GM21619 (cell line): Measurements from ENCODE around the gene MYH6.
"Not testable (repeated sequence)": the region's sequence is repeated elsewhere in the genome, so short reads cannot be mapped to it uniquely, and the experiment has no call there.

Source experiments
- ATAC-seq: cut with Tn5 transposase; IDR thresholded peaks from one replicate; pipeline ENCODE4 v1.9.1; 2021; ENCODE audit not compliant: unreplicated experiment

MYH6 gene

DNA sequence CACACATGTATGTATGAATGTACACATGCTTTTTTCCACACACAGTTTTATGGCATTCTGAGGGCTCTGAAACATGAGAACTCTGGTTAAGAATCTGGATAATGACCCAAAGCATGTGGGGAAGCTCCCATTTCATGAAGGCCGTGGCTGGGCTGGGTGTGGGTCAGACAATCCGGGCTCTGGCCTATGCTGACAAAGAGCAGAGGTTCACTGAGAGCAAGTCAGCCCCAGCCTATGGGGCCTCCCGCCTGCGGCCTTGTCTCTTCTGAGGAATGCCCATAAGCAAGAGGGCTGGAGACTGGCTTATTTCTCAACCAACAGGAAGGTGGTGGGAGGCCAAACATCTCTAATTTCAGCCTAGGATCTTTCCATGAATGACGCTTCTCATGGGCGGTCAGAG lies 8.5 kb downstream of the MYH6 start:
- ATAC-seq, result no peak

DNA sequence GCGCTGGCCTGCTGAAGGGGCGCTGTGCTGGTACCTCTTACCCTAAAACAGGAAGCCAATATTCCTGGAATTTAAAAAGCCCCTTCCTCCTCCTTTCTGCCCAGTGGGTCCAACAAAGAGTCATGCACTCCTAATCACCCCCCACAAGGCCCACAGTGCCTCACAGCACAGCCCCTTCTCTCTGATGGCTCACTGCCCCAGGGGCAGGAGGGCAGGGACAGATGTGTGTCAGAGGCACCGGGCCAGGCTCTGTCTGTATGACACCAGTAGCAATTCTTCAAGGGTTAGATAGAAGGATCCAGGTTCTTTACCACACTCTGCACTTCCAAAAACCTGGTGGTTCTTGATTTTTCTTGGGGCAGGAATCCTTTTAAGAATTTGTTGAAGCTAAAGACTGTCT lies 8.9 kb downstream of the MYH6 start:
- ATAC-seq, result no peak

DNA sequence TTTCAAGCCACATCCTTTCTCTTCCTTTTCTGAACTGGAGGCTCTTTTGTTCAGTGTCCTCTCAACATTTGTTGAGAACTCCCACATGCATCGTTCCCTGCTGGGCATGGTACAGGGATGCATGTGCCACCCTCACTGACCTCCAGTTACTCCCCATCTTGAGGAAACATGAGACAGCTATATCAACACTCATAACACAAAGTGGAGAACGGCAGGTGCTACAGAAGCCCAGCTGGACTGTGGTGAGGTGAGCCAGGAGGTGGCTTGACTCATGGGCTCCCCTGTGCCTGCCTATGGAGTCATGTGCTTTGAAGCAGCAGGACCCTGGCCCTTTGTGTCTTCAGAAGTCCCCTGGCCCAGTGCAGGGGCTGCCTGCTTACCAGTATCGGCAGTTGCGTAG lies 9.7 kb downstream of the MYH6 start:
- ATAC-seq, result no peak

DNA sequence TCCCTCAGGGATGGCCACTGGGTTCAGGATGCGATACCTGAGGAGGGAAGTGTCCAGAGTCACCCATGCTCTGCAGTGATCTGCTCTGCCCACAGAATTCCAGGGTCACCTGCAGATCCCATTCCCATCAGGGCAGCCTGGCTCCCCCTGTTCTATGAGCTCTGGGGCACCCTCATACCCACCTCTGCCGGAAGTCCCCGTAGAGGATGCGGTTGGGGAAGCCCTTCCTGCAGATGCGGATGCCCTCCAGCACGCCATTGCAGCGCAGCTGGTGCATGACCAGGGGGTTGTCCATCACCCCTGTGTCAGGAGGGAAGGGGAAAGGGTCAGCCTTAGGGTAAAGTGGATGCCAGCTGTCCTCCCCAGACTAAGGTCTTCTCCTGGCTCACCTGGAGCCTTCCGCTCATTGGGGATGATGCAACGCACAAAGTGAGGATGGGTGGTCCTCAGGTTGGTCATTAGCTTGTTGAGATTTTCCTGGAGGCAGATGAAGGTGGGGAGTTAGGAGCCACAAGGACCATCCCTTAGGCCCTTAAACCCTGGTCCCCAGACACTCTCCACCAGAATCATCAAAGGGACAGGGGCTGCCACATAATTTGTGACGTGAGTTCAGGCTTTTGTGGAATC lies 11.2 kb downstream of the MYH6 start:
- ATAC-seq, result no peak

DNA sequence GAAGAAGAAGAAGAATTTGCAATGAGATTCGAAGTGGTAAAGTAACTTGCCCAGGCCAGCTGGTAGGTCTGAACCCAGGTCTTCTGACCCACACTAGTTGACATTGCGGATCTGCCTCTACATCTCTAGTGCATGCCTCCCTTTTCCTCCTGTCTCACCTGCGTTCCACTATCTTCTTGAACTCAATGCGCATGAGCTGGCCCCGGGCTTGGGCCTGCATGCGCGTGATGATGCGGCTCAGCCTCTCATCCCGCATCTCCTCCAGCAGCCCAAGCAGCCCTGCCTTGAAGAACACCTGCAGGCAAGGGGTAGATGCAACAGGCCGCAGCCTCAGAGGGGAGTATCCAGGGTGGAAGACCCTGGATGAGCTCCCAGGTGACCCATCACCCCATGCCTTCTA lies 11.9 kb downstream of the MYH6 start:
- ATAC-seq, result no peak

DNA sequence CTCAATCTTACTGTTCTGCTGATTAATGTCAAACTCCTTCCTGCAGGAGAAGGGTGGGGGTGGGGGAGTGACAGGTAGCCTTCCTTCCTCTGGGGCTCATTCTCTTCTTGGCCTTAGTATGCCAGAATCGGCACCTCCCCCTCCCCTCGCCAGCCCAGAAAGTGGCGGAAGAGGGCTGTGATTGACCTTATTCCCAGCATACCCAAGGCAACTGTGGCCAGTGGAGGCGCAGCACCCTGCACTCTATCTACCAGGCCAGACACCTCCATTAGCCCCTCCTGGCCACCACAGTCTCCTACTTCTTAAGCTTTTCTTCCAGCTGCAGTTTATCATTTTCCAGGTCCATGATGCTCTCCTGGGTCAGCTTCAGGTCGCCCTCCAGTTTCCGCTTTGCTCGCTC lies 15.5 kb downstream of the MYH6 start:
- no peak for ATAC-seq

DNA sequence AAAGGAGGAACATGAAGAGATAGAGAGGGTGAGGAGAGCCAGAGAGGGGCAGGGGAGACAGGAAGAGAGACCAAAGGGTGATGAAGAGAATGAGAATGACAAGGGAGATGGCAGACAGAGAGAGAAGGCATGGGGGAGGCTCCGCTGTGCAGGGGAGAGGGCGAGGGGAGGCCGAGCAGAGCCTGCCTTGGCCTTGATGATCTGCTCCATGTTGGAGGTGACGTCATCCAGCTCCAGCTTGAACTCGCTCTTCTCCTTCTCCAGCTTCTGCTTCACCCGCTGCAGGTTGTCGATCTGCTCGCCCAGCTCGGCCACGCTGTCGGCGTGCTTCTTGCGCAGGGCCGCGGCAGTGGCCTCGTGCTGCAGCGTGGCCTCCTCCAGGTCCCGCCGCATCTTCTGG lies 18.2 kb downstream of the MYH6 start:
- not testable (repeated sequence) for ATAC-seq

DNA sequence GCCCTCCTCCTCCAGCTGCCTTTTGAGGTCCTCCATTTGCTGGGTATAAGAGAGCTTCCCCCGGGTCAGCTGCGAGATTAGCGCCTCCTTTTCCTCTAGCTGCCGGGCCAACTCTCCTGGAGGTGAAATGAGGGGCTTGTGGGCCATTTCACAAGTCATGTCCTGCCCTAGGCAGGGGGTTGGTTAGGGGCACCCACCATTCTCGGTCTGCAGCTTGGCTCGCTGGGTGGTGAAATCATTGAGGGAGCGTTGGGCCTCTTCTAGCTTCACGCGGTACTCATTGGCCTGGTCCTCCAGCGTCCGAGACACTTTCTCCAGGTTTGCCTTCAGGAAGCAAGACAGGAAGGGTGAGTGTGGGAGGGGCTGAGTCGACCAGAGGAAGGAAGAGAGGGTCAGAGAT lies 18.7 kb downstream of the MYH6 start:
- ATAC-seq, result no peak

DNA sequence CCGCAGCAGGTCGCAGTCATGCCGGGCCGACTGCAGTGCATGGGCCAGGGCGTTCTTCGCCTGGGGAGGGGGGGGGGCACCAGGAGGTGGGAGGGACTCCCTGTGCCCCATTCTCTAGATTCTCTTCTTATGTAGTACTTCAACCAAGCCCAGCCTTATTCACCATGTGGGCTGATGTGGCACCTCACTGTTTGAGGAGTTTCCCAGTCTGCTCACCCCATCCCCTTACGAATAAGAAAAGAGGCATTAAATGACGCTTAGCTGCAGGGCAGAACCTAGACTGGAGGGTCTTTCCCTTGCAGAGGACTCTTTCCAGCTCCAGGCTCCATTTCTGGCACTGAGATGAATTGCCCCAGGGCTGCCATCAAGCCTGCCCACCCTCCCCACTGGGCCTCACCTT lies 19.1 kb downstream of the MYH6 start:
- ATAC-seq, result no peak

DNA sequence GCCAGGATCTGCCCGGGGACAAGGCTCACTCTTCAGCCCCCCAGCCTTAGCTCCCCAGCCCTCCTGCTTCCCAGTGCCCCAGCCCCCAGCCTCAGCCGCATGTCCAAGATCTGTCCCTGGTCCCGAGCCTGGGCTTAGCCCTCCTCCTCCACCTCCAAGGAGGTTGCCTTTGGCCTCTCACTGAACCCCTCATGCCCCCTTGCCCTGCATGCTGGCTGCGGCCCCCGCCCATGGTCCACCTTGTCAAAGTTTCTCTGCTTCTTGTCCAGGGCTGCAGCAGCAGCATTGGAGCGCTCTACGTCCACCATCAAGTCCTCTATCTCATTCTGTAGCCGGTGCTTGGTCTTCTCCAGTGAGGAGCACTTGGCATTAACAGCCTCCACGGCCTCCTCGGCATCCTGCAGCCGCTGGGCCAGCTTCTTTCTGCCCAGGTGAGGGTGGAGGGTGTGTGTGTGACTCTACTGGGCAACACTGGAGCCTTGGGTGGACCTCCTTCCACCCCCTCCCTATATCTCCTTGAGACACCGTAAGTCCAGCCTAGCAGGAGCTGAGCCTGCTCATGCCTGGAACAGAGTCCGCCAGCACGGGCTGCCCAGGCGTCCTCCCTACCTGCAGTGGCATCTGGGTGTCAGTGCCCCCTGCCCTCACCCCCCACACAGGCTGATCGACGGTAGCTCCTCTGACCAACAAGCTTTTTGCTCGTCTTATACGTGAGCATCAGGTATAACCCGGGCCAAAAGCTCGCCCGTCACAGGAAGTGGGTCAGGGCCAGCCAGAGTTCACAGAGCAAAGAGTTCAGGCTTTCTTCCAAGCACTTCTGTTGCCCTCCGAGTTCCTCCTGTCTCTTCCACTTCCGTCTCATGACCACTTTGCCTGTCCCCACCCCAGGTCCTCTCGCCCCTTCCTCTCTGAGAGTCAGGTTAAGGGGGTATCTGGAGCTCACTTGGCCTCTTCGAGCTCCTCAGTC lies 19.9 kb downstream of the MYH6 start:
- no peak for ATAC-seq

DNA sequence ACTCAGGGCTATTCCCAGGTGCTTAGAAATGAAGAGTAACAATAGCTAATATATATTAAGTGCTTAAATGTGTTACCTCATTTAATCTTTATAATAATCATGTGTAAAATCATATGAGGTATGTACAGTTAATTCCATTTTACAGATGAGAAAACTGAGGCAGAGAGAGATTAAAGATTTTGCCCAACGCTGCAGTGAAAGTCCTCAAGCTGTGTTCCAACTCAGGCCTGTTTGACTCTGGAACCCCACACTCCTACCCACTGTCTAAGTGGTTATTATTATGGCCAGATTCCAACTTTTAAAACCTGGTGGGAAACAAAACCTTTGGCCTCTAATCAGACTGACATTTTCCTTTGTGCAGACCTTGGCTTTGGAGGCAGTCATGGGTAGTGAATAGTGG lies 21.1 kb downstream of the MYH6 start:
- no peak for ATAC-seq

DNA sequence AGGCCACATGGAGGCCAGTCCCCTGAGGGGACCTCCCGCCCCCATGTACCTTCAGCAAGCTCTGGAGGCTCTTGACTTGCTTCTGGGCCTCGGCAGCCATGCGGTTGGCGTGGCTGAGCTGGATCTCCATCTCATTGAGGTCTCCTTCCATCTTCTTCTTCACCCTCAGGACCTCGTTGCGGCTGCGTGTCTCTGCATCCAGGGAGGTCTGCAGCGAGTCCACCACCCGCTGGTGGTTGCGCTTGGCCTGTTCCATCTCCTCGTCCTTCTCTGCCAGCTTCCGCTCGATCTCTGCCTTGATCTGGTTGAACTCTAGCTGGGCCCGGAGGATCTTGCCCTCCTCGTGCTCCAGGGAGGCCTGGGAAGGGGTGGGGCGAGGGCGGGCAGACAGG lies 21.8 kb downstream of the MYH6 start:
- not testable (repeated sequence) for ATAC-seq

DNA sequence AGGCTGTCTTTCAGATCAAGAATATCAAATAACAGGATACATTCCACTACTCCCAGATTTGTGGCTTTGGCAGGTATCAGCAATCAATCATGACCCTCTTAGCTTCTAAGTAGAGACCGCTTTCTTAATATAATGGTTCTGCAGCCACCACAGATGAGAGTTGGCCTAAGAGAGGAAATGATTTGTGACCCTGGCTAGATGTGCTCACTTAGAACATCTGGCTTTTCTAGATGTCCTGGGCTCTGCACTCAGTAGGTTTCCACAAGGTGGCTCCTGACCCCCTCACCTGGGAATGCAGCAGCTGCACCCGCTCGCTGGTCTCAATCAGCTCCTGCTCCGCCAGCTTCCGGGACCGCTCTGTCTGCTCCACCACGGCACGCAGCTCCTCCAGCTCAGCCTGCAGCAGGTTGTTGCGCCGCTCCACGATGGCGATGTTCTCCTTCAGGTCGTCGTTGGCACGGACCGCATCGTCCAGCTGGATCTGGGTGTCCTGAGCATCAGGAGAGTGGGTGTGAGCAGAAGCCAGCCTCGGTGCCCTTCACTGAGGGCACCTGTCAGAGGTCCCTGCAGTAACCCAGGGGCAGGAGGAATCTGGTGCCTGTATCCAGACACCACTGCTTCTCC lies 22.3 kb downstream of the MYH6 start:
- no peak for ATAC-seq

DNA sequence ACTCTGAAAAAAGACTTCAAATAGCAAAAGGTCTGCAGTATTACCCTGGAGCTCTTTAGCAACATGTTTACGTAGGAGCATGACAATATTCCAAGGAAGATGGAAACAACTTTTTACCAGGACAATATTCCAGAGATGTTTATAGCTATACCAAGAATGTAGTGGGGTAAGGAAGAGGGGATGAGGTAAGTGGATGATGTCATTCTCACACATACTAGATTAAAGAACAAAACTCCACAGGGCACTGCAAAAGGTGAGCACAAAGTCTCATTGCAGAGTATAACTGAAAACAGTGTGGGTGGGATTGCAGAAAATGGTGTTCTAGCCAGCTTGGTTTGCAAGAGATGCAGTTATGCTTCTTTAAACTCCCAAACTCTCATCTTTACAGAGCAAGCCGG lies 22.8 kb downstream of the MYH6 start:
- ATAC-seq, result no peak

DNA sequence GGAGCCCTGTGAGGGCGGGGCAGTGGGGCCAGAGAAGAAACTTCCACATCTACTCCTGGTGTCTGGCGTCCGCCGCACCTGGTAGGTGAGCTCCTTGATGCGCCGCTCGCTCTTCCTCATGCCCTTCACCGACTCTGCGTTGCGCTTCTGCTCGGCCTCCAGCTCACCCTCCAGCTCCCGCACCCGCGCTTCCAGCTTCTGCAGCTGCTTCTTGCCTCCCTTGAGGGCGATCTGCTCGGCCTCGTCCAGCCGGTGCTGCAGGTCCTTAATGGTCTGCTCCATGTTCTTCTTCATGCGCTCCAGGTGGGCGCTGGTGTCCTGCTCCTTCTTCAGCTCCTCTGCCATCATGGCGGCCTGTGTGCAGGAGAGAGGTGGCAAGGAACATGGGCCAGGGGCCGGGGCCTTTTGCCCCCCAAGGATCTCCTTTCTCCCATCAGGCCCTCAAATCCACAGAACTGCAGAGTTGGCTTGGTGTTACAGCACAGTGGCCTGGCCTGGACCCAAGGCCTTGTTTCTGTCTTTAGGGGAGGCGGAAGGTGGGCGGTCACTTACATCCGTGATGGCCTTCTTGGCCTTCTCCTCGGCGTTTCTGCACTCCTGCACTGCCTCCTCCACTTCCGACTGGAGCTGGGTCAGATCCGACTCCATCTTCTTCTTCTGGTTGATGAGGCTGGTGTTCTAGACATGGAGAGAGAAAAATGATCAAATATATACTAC lies 23.6 kb downstream of the MYH6 start:
- no peak for ATAC-seq

DNA sequence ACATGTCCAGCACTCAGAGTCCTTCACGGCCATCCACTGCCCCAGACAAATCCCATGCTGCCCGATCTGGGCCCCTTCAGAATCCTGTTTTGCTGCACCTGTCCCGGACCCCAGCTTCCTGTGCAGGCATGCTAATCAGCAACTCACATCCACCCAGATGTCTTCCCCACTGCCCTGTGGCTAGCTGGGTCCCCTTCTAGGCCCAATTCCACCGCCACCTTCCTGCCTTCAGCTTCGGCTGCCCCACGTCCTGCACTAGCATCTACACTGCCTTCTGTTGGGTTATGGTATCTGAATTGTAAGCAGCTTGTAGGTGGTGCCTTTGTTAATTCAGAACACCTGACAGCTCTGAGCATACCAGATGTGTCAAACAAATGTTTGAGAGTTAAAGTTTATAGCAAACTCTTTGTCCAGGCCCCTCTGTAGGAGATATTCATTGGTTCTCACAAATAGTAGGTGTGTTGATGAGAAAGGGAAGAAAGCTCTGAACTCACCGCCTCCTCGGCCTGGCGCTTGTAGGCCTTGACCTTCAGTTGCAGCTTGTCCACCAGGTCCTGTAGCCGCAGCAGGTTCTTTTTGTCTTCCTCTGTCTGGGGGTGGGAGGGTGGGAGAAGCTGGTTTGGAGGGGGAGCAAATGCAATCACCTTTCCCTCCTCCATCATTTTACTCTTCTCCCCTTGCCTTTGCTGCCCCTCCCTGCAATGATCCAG lies 25.2 kb downstream of the MYH6 start:
- ATAC-seq, result no peak

DNA sequence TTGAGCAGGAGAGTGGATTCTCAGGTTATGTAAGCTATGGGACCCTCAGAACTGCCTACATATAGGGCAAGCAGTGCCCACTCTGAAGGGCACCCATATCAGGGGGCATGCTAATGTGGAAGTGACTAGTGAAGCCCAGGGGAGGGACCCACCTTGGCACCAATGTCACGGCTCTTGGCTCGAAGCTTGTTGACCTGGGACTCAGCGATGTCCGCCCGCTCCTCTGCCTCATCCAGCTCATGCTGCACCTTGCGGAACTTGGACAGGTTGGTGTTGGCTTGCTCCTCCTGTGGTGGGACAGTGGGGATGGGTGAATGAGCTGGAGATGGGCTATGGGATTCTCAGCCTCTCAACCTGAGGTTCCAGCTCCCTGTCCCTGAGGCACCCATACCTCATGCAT lies 25.8 kb downstream of the MYH6 start:
- ATAC-seq, result no peak

DNA sequence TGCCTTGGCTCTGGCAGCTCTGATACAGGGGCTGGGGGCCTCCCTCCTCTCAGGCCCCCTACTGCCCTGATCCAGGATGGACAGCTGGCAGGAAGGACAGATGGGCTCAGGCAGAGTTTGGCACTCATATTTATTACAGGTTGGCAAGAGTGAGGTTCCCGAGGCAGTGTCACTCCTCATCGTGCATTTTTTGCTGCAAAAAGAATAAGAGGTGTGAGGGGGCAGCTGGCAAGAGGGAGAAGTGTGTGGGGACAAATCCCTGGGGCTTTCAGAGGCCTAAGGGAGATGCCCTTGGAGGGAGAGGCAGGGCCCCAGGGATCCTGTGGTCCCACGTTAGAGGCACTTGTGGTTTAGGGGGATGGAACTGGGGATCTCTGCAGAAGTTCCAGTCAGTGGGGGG lies 26.2 kb downstream of the MYH6 start:
- ATAC-seq, result no peak

DNA sequence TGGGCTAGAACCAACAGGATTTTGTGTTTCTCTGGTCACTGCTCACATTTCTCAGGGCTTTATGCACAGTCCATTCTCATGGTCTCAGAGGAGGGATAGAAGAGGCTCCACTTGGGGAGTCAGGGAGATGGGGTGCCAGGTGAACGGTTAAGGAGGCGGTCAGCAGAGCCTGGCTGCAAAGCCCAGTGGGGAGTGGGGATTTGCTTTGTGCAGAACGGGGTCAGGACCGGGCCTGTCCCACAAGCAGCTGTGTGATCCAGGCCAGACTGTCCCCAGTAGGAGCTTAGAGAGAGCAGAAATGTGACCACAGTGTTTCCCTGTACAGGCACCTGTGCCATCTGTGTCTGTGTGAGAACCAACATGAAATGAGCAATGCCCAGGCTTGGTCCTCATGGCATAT lies 27.1 kb downstream of the MYH6 start:
- ATAC-seq, result no peak

DNA sequence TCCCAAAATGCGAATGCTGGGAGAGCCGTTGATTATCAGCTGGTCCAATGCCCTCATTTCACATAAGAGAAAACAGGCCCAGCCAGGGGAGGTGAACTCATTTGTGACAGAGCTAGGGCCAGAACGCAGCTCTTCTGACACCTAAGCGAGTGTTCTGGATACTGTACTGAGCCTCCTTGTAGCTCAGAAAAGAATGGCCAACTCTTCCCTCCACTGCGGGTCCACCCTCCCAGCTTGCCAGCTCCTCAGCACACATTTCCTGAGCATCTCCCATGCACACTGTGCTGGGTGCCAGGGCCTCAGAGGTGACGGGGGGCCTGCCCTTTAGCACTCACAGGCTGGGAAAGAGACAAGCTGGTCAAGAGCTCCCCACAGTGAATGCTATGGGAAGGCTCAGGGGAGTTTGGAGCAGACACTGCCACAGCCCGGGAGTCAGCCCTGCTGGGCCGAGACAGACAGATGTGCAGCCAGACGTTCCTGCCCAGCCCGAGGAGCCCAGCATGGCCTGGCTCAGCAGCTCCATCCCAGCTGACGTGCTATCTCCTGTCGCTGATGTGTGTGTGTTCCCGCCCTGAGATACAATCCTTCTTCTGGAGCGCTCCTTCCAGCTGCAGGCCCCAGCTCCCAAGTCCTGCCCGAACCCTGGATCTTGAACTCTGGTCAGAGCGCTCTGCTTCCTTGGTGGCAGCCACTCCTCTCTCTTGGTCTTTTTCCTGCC lies 27.7 kb downstream of the MYH6 start:
- no peak for ATAC-seq
